ENCODE results near the gene OXCT2.

OXCT2 gene

GRCh38 chr1:39760074-39761008, 10.8 kb downstream of the OXCT2 start:
- no peak for DNase-seq
- no peak for TF ChIP-seq POLR2A (IDR thresholded peaks at IDR 0.05; ENCODE audit: low read length)
- TF ChIP-seq GATA1 (IDR thresholded peaks at IDR 0.05; ENCODE audit: low read depth, low read length), result no peak

GRCh38 chr1:39759436-39759726, 11.8 kb downstream of the OXCT2 start:
- DNase-seq, result no peak
- TF ChIP-seq POLR2A (IDR thresholded peaks at IDR 0.05; ENCODE audit: low read length) (no peak), GATA1 (IDR thresholded peaks at IDR 0.05; ENCODE audit: low read depth, low read length) (no peak)

- no peak for DNase-seq
- TF ChIP-seq POLR2A (IDR thresholded peaks at IDR 0.05; ENCODE audit: low read length), result no peak
- TF ChIP-seq GATA1 (IDR thresholded peaks at IDR 0.05; ENCODE audit: low read depth, low read length), result no peak
Observed at GRCh38 chr1:39758556-39759435, 12.4 kb downstream of the OXCT2 start.

- TF ChIP-seq POLR2A (IDR thresholded peaks at IDR 0.05; ENCODE audit: low read length) (peak; percentile 19), GATA1 (IDR thresholded peaks at IDR 0.05; ENCODE audit: low read depth, low read length) (peak; percentile 75)
- DNase-seq, result peak; percentile 90 to 96
Observed at GRCh38 chr1:39757501-39757900, 13.6 kb downstream of the OXCT2 start.

GRCh38 chr1:39755965-39756659, 15.0 kb downstream of the OXCT2 start:
- TF ChIP-seq POLR2A (IDR thresholded peaks at IDR 0.05; ENCODE audit: low read length) (no peak), GATA1 (IDR thresholded peaks at IDR 0.05; ENCODE audit: low read depth, low read length) (no peak)
- DNase-seq, result no peak

GRCh38 chr1:39754906-39755504, 16.1 kb downstream of the OXCT2 start:
- TF ChIP-seq POLR2A (IDR thresholded peaks at IDR 0.05; ENCODE audit: low read length), result no peak
- TF ChIP-seq GATA1 (IDR thresholded peaks at IDR 0.05; ENCODE audit: low read depth, low read length), result no peak
- DNase-seq, result no peak

- TF ChIP-seq POLR2A (IDR thresholded peaks at IDR 0.05; ENCODE audit: low read length) (no peak), GATA1 (IDR thresholded peaks at IDR 0.05; ENCODE audit: low read depth, low read length) (no peak)
- no peak for DNase-seq
Observed at GRCh38 chr1:39754026-39754570, 17.1 kb downstream of the OXCT2 start.

- TF ChIP-seq POLR2A (IDR thresholded peaks at IDR 0.05; ENCODE audit: low read length), result no peak
Observed at GRCh38 chr1:39753132-39754025, 17.8 kb downstream of the OXCT2 start.

GRCh38 chr1:39752703-39753102, 18.4 kb downstream of the OXCT2 start:
- TF ChIP-seq GATA1 (IDR thresholded peaks at IDR 0.05; ENCODE audit: low read depth, low read length) (no peak), POLR2A (IDR thresholded peaks at IDR 0.05; ENCODE audit: low read length) (no peak)
- no peak for DNase-seq

More at GRCh38 chr1:39753132-39754025, 17.8 kb downstream of the OXCT2 start:
- DNase-seq, result no peak

GRCh38 chr1:39751595-39751994, 19.6 kb downstream of the OXCT2 start:
- TF ChIP-seq GATA1 (IDR thresholded peaks at IDR 0.05; ENCODE audit: low read depth, low read length) (no peak), POLR2A (IDR thresholded peaks at IDR 0.05; ENCODE audit: low read length) (no peak)
- DNase-seq, result no peak

GRCh38 chr1:39745016-39745670, 26.0 kb downstream of the OXCT2 start:
- no peak for DNase-seq
- TF ChIP-seq POLR2A (IDR thresholded peaks at IDR 0.05; ENCODE audit: low read length), result no peak
- TF ChIP-seq GATA1 (IDR thresholded peaks at IDR 0.05; ENCODE audit: low read depth, low read length), result no peak

Data from erythroblast (primary cell).